ENCODE results near the gene NAT8L.
A peak's percentile ranks its signal among the peaks of the same experiment; 100 is the strongest.

The NAT8L gene

DNA sequence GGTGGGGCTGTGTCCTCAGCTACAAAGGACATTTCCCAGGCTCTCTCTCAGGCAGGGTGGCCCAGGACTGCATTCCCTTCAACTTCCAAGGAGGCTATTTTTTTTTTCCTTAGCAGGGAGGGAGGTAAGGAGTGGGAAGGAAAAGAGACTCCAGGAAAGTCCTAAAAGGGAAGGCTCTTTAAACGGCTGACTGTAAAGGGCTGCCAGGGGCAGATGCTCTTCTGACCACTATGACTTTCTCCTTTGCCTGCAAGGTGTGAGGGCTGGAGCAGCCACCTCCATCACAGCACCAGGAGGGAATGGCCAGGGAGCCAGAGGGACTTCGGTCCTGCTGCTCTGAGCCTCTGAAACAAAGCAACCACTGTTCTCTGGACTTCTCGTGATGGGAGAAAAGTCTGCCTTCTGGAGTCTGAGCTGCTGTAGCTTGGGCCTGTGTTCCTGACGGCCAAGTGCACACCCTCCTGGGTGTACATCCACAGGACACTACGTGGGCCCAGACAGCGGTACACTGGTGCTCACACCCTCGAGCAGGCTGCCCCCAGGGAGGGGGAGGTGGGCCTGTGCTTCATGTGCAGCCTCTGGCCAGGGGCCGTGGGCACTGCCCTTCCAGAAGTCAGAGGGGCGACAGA is 17.9 kb downstream of the NAT8L start:
- DNase-seq, result peak; percentile 63

DNA sequence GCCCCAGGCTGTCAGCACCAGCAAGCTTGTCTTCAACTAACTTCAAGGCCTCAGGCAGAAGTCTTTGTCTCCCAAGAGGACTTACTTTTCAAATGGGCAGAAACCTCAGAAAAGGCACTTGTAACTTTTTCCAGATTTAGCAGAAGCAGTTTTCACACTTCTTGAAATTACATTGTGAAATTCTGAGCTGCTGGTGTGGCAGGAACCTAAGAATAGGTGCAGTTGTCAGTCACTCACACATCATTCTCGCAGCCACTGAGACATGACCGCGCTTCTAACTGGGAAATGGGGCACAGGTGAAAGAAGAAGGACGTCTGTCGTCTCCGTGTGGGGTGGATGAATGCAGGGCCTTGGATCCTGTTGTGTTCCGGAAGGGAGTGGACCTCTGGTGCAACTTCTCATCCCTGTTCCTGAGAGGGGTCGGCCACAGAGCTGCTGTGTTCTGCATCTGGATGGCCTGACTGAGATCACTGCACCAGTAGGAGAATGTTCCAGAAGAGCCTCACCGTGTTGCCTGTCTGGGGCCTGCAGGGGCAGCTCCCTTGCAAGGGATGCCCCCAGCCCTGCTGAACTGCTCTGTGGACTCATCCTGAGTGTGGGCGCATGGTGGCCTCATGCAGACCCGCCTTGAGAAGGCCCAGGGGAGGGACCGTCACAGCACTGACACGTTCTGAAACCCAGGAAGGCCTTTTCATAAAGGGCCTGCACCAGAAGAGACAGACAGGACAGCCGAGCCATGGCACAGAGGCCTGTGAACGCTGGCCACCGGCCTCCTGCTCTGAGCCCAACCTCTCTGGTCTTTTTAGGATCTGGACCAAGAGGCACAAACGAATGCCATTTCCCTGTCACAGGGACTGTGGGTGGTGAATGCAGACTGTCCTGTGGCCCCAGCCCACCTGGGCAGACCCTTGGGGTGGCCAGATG is 18.7 kb downstream of the NAT8L start:
- peak; percentile 38 for DNase-seq

DNA sequence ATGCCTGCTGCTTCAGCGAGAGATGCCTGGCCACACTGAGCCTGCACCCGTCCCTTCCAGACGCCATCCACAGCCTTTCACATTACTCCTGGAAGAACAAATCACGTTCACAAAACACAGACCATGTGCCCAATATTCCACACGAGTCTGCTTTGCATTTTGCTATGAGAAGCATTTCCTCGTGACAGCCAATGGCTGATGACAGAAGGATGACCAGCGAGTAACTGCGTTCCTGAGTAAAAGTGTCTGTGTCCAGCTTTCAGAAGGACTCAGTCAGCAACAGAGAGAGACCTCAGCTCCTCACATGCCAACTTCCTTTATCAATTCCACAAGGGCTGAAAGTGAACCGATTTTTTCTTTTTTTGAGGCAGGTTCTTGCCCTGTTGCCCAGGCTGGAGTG is 19.5 kb downstream of the NAT8L start:
- DNase-seq, result peak; percentile 33

DNA sequence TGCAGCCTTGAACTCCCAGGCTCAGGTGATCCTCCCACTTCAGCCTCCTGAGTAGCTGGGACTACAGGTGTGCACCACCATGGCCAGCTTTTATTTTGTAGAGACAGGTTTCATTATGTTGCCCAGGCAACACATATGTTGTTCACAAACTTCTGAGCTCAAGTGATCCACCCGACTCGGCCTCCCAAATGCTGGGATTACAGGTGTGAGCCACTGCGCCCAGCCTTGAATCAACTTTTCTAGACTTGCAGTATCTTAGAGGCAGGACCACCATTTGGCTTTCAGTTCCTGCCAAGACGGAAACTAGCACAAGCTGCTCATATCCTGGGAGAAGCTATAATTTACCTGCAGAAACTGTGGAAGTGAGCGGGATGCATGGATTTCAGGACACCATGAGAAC is 19.9 kb downstream of the NAT8L start:
- peak; percentile 32 for DNase-seq

GRCh38 chr4:2079926-2080325 is 20.8 kb downstream of the NAT8L start:
- DNase-seq, result peak; percentile 33

DNA sequence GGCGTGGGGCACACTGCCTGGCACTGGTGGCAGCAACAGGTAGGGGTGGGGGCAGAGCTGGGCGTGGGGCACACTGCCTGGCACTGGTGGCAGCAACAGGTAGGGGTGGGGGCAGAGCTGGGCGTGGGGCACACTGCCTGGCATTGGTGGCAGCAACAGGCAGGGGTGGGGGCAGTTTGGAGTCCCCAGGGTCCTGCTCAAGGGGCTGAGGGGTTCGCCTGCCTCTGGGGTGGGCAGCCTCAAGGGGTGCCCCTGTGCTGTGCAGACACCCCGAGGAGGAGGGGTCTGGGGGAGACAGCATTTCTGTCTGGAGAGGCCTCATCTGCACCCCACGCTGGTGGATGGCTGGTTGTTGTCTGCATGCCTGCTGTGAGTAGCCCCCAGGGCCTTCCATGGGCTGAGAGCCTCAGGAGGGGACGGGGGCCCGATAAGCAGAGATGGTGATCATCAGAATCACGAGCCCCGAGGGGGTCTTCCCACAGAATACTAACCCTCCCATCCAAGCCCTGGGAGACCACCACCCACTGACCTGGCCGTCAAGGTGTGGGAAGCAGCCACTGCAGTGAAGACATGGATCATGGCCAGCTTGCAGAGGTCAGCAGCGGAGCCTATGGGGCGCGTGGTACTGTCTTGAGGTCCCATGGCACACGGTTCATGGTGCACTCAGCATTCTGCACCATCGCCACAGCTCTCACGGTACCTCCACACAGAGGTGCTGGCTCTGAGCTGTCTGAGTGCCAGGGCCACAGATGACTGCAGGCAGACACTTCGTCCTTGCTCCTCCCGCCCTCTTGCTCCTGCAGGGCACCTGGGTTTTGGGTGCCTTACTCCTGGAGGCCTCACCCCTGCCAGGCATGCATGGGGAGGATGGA is 21.5 kb downstream of the NAT8L start:
- DNase-seq, result peak; percentile 45

DNA sequence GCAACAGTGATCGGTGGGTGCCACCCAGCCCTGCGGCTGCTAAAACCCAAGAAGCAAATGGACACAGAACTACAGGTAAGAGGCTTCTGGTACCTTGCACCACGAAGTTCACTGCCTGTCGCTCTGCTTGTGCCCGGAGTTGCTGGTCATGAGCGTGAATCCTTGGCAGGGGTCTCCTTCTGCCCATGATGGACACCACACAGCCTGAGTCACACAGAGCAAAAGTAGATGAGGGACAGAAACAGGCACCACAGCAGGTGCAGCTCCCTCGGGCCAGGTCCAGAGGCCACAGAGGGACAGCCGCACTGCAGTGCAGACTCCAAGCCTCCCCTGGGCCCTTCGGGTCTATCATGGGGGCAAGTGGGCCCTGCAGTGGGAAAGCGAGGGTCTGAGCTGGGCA is 22.4 kb downstream of the NAT8L start:
- DNase-seq, result peak; percentile 37

DNA sequence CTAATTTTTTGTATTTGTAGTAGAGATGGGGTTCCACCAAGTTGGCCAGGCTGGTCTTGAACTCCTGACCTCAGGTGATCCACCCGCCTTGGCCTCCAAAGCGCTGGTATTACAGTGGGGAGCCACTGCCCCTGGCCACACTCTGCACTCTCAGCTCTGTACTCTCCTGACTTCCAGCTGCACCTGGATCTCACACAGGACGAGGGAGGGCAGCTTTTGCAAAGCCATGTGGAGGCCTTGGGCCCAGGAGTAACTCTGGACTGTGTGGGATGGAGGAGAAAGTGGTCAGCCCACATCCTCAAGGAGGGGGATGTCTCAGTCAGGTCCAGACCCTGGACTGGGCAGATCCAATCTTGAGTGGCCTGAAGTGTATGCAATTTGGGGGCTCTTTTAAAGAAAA is 23.0 kb downstream of the NAT8L start:
- peak; percentile 45 for DNase-seq

GRCh38 chr4:2082627-2083026 is 23.5 kb downstream of the NAT8L start:
- peak; percentile 34 for DNase-seq

DNA sequence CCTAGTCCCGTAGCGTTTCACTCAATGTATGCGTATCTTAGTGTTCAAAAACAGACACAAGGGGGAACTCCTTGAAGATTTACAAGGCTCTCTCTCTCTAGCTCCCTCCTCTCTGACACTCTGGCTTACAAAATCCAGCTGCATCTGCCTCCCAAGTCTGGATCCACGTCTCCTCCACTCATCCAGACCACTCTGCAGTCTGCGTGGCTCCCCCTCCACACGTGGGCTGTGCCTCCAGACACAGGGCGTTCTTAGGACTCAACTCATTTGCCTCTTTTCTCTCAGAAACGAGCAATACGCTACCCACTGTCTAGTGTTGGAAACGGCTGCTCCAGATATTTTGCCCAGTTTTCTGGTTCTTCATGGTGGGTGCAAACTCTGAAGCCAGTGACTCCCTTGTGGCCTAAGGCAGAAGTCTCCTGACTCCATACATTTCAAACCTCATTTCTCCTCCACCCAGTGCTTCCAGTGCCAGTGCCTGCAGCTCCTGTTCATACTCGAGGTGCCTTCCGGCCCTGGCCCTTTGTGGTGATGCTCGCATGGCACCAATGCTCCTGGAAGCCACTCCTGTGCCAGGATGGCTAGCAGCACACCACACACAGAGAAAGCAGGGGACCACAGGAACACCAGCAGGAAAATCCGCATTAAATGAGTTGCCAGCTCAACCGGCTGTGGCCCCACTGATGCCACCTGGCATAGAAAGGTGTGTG is 24.1 kb downstream of the NAT8L start:
- DNase-seq, result peak; percentile 42

DNA sequence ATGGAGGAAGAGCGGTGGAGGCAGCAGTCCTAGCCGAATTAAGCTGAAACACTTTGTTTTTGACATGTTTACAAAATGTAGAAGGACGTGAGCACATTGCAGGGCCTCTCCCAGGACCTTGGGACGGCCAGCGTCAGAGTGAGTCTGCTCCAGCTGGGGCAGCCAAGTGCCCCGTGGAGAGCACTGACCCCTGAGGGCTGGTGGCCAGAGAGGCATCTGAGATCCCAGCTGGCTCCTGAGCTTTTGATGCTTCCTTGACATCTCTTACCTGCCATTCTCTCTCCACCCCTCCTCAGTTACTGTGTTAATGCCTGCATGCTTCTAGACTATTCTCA is 24.7 kb downstream of the NAT8L start:
- no peak for DNase-seq

DNA sequence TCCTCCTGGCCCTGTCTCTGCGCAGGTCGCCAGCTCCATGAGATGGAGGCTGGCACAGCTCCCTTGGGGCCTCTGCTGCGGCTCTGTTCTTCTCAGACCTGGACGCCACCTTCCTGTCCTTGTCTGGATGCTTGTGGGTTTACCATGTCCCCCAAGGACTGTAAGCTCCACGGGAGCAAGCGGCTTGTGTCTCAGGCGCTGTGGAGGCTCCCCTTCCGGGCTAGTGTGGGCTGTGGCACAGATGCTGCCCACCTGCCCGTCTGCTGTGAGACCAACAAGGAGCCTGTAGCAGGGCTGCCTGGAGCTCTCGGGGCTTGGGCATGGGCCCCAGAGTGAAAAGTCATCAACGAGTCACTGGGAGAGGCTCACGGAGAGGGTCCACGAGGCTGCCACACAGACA is 25.2 kb downstream of the NAT8L start:
- DNase-seq, result peak; percentile 50

GRCh38 chr4:2085496-2085901 is 26.4 kb downstream of the NAT8L start:
- peak; percentile 46 for DNase-seq

DNA sequence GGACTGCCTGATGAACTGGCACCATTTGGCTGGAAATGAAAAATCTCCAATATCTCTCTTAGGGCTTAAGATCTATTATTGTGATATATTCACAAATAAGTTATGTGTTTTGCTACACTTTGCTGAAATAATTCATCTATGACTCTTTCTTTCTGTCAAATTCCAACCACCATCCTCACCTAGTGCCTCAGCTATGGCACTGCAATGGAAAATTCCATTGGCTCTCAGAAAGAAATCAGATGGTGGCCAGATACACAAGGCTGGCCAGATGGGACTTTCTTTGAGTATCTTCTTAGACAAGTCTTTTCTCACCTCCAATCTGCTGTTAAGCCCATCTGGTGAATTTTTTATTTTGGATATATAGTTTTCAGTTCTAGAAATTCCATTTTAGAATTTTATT is 28.0 kb downstream of the NAT8L start:
- DNase-seq, result no peak

GRCh38 chr4:2089222-2089621 is 30.1 kb downstream of the NAT8L start:
- DNase-seq, result no peak

DNA sequence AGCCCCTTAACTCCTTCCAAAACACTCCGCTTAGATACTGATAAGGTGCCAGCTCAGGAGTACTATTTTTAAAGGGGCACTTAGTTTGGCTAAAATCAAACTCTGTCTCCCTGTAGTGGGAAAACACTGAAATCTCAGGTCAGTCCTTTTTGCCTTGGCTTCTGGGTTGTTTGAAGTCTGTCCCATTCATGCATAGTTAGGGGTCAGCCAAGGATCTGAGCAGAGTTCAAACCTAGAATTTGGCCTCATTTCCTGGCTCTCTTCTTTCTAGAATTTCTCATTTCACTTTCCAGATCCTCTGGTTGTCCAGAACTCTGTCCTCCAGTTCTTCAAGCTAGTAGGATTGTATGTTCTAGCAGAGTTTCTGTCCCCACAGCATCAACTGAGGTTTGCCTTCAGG is 31.5 kb downstream of the NAT8L start:
- DNase-seq, result no peak

DNA sequence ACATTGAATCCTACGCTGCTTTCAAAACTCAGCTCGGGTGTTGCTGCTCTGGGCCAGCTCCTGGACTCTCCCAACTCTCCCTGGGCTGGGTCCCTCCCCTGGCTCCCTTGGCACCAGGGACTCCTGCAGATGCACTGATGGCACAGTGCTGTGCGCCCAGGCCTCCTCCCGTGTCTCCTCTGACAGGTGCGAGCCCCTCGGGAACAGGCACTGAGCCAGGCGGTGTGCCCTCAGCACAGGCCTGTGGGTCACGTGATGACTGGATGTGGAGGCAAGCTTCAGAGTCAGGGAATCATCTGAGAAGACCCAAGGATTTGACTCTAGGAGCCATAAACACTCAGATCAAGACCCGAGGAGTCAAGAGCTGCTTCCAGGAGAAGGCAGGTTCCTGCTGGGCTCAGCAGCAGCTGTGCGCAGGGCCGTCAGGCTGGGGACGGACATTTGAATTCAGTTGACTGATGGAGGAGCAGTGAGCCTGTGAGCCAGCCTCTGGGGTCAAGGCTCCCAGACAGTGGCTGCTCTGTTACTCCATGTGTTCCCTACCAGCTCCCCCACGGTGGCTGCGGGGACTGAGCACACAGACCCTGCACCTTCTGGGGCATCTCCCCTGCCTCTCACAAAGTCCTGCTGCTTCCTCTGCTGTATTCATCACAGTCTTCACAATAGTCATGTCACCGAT is 33.0 kb downstream of the NAT8L start:
- DNase-seq, result peak; percentile 49

- peak; percentile 49 for DNase-seq
These were observed 33.5 kb downstream of the NAT8L start for GRCh38 chr4:2092669-2093053.

DNA sequence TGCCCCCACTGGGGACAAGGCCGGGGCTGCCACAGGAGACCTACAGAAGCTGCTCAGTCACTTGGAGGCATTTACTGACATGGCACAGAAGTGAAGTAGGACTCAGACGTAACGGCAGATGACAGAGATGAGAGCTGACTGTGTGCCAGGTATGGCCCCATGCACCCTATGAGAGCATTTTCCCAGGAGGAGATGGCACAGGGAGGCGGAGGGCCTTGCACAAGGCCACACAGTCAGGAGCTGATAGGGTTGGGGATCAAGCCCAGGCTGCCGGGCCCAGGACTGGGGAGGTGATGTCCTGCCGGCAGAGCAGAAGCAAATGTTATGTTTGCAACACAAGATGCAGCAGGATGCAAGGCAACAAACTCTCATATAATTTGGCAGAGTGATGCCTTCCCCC is 34.1 kb downstream of the NAT8L start:
- DNase-seq, result peak; percentile 29

DNA sequence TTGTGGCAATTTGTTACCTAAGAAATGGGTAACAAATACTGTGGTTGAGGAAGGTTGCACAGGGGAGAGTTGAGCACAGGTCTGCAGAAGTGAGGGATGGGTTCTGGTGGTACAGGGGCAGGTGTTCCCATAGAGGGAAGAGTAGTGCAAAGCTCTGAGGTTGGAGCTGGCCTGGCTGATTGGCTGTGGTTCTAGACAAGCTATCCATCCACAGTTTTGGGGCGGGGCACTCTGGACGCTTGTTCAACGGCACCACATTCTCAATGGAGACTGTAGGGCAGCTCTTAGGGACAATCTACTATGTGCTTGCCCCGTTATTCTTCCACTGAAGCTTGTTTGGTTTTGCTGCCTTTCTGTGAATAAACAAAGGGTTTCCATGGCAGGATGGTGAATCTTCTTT is 35.4 kb downstream of the NAT8L start:
- DNase-seq, result peak; percentile 26

DNA sequence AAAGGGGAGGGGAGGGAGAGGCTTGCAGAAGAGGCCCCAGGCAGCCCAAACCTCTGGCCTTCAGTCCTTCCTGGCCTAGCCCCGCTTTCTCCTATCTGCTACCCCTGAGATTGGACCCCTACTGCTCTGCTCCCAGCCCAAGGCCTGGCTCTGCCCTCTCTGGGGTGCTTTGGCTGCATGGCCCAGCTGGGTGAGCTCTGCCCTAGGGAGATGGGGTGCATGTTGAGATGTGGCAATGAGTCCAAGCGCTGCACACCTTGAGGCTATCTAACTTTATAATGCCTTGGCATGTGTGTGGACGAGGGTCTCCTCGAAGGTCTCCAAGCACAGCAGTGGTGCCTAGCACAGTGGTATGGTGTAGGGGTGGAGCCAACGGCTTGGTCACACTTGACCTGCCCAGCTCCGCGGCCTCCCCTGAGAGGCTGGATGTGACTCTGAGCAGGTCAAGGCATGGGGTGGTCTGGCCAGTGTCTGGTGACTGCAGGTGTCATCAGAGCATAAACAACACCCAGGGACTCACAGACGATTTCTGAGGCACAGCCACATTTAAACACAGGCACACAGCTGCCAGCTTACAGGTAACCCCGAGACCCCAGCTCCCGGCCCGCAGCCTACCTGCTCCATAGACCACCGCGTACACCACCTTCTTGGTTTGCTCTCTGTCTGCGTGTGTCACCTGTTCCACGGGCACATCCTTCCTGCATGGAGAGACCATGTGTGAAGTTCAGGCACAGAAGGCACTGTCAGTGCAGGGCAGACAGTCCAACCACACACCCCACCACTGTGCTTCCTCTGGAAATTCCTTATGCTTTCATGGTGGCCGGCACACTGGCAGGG is 36.3 kb downstream of the NAT8L start:
- DNase-seq, result peak; percentile 85
